Ureter (tissue), 1 donor: ENCODE results near the gene EIF2B2. TPM values are rescaled to one million over a fixed set of nuclear protein-coding genes. Genes with fewer than 3 reads are reported as not detected.

Source experiments
- DNase-seq: peaks from one replicate; pipeline ENCODE4 v3.0.0-alpha.2; 2020; ENCODE audit warnings: low spot score
- total RNA-seq: library from RNA; stranded (reverse); gene quantifications from one replicate; pipeline ENCODE4 v1.2.4, GENCODE V29; 2023
- donor health status: DM: yes; HTN: yes; CAD: no.

EIF2B2 gene
- total RNA-seq: 39.2 TPM

- DNase-seq: peak; percentile 99
Observed at GRCh38 chr14:75002392-75003249, at the start of gene EIF2B2. Gene EIF2B2 (plus strand): TSS chr14:75002921. CDS start chr14:75002991, 70 bp downstream.

- no peak for DNase-seq
Observed at GRCh38 chr14:74953686-74954085, 49.0 kb upstream of the EIF2B2 start.

GRCh38 chr14:74954232-74954946 lies 48.3 kb upstream of the EIF2B2 start:
- DNase-seq: no peak

- no peak for DNase-seq
Observed at GRCh38 chr14:74954947-74955228, 47.8 kb upstream of the EIF2B2 start.

- DNase-seq: no peak
Observed at GRCh38 chr14:74955229-74956026, 47.3 kb upstream of the EIF2B2 start, which contains the start of gene PGF. Gene PGF (minus strand): TSS chr14:74955597. CDS start chr14:74955242, 355 bp downstream.

- no peak for DNase-seq
Observed at GRCh38 chr14:74956027-74956279, 46.8 kb upstream of the EIF2B2 start.

GRCh38 chr14:74956280-74957072 lies 46.2 kb upstream of the EIF2B2 start:
- no peak for DNase-seq

- no peak for DNase-seq
Observed at GRCh38 chr14:74959596-74960180, 43.0 kb upstream of the EIF2B2 start.

GRCh38 chr14:74960736-74961135 lies 42.0 kb upstream of the EIF2B2 start:
- DNase-seq: no peak

GRCh38 chr14:74961238-74961911 lies 41.3 kb upstream of the EIF2B2 start:
- DNase-seq: no peak

GRCh38 chr14:74962046-74962445 lies 40.7 kb upstream of the EIF2B2 start:
- no peak for DNase-seq

- DNase-seq: no peak
Observed at GRCh38 chr14:74962493-74962892, 40.2 kb upstream of the EIF2B2 start.

- DNase-seq: no peak
Observed at GRCh38 chr14:74963178-74963704, 39.5 kb upstream of the EIF2B2 start.

- DNase-seq: no peak
Observed at GRCh38 chr14:74963705-74964271, 38.9 kb upstream of the EIF2B2 start.

- DNase-seq: no peak
Observed at GRCh38 chr14:74964787-74965485, 37.8 kb upstream of the EIF2B2 start.

GRCh38 chr14:74965486-74966153 lies 37.1 kb upstream of the EIF2B2 start:
- DNase-seq: no peak

- no peak for DNase-seq
Observed at GRCh38 chr14:74968811-74969210, 33.9 kb upstream of the EIF2B2 start.

GRCh38 chr14:74973003-74973653 lies 29.6 kb upstream of the EIF2B2 start:
- peak; percentile 70 for DNase-seq
